Measurements from ENCODE around the gene FAM114A1. TPM values are rescaled to one million over a fixed set of nuclear protein-coding genes. Genes with fewer than 3 reads are reported as not detected.

Gene FAM114A1
- total and polyA plus RNA-seq, 7 donors: 5.6 to 20.0 (median 15.4) TPM

DNA sequence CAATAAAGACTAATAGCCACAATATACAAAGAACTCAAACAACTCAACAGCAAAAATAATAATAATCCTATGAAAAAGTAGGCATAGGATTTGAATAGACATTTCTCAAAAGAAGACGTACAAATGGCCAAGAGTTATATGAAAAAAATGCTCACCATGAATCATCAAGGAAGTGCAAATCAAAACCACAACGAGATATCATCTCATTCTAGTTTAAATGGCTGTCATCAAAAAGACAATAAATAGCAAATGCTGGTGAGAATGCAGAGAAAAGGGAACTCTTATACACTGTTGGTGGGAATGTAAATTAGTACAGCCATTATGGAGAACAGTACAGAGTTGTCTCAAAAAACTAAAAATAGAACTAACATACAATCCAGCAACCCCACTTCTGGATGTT is 29.8 kb upstream of the FAM114A1 start:
- H3K27me3 ChIP-seq (ENCODE audit: insufficient read depth in 3 of 3, low read length in 2 of 3): no peaks in the 10 kb centered on the region
- H3K36me3 ChIP-seq (ENCODE audit: insufficient read depth in 1 of 2, low read depth in 1 of 2): no peaks in the 10 kb centered on the region
- no peak for DNase-seq
- peaks cover 12% of the 10 kb centered on the region for H3K9me3 ChIP-seq
- H3K27ac ChIP-seq: no peak overlapping the region
- intact Hi-C loops (cut with DNase I): no loop called here
- no peak overlapping the region for H3K4me3 ChIP-seq
- WGBS, 3 donors: 69 to 84% (median 71%) methylated on average over 2 of the region's 2 CpGs
- TF ChIP-seq, protein P1, sequence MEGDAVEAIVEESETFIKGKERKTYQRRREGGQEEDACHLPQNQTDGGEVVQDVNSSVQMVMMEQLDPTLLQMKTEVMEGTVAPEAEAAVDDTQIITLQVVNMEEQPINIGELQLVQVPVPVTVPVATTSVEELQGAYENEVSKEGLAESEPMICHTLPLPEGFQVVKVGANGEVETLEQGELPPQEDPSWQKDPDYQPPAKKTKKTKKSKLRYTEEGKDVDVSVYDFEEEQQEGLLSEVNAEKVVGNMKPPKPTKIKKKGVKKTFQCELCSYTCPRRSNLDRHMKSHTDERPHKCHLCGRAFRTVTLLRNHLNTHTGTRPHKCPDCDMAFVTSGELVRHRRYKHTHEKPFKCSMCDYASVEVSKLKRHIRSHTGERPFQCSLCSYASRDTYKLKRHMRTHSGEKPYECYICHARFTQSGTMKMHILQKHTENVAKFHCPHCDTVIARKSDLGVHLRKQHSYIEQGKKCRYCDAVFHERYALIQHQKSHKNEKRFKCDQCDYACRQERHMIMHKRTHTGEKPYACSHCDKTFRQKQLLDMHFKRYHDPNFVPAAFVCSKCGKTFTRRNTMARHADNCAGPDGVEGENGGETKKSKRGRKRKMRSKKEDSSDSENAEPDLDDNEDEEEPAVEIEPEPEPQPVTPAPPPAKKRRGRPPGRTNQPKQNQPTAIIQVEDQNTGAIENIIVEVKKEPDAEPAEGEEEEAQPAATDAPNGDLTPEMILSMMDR (IDR thresholded peaks at IDR 0.05): no peak
- H3K4me1 ChIP-seq: no peaks in the 10 kb centered on the region
- no peak for ATAC-seq

DNA sequence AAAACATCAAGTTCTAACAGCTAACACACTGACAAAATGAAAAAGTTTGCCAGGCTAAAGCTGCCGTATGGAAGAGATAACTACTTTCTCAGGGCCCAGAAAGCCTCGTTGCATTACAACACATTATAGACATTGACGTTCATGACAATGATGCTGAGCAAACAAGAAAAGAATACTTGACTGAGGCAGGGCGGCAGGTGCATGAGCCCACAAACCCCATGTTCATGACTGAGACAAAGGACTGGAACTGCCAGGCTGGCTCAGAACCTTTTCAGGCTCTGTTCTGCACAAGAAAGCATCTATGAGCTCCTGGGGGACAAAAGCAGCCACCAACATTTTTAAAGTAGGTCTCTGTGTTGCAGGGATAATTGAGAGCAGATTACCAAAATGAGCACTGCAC is 24.6 kb upstream of the FAM114A1 start:
- no peaks in the 10 kb centered on the region for H3K9me3 ChIP-seq
- H3K4me1 ChIP-seq: no peaks in the 10 kb centered on the region
- H3K4me3 ChIP-seq: no peak overlapping the region
- DNase-seq (no peak), ATAC-seq (no peak)
- TF ChIP-seq, protein P1 (IDR thresholded peaks at IDR 0.05): no peak
- intact Hi-C loops (cut with DNase I): no loop called here
- WGBS, 3 donors: 71 to 84% (median 76%) methylated on average over 4 of the region's 4 CpGs
- H3K27ac ChIP-seq: no peak overlapping the region
- no peaks in the 10 kb centered on the region for H3K27me3 ChIP-seq (ENCODE audit: insufficient read depth in 3 of 3, low read length in 2 of 3)
- H3K36me3 ChIP-seq (ENCODE audit: insufficient read depth in 1 of 2, low read depth in 1 of 2): no peaks in the 10 kb centered on the region

DNA sequence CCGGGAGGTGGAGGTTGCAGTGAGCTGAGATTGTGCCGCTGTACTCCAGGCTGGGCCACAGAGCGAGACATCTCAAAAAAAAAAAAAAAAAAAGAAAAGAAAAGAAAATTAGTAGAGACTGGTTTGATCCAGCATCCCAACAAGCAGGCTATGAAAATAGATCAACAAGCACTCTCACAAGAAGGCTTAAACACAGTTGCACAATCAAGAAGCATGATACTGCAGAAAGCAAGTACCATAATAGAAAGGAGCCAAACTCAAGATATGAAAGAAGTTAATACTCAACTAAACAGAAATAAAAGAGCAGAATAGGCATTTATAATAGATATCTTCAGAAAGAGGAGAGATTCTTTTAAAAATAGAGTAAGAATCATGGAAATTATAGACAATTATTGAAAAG is 21.6 kb upstream of the FAM114A1 start:
- 82 to 98% (median 96%) methylated on average over 3 of the region's 3 CpGs for WGBS, 3 donors
- no peak for ATAC-seq

DNA sequence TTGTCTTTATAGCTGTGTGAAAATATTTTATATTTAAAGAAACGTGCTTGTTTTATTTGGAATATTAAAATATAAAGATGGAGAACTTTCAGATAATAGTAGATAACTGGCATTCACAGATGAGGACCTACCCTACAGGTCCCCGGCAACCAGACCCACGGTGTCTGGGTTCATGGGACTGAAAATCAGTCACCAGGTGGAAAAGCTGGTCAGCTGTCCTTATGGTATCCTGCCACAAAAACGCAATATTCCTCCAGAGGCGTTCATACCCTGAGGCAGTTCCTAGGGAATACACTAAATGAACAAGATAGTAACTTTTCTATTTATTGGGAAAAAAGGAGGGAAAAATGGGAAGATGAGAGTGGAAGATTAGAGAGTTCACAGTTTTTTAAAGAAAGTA is 12.1 kb upstream of the FAM114A1 start:
- TF ChIP-seq, protein P1 (IDR thresholded peaks at IDR 0.05): no peak
- Histone ChIP-seq H3K4me3 (peak overlapping the region; percentile 7), H3K4me1 (peaks cover 17% of the 10 kb centered on the region), H3K27ac (no peak overlapping the region), H3K27me3 (ENCODE audit: insufficient read depth in 3 of 3, low read length in 2 of 3) (no peaks in the 10 kb centered on the region), H3K9me3 (no peaks in the 10 kb centered on the region), H3K36me3 (ENCODE audit: insufficient read depth in 1 of 2, low read depth in 1 of 2) (no peaks in the 10 kb centered on the region)
- DNase-seq (no peak), ATAC-seq (no peak)
- WGBS, 3 donors: 84% methylated on average over 5 of the region's 5 CpGs
- intact Hi-C loops (cut with DNase I): loop anchor here (5.0 kb wide), 1 partner anchor 98 kb away; no protein-coding TSS in a partner anchor

More for the DNA sequence above, 21.6 kb upstream of the FAM114A1 start:
- TF ChIP-seq, protein P1 (IDR thresholded peaks at IDR 0.05): no peak
- no peak for DNase-seq
- no peaks in the 10 kb centered on the region for H3K27me3 ChIP-seq (ENCODE audit: insufficient read depth in 3 of 3, low read length in 2 of 3)
- H3K36me3 ChIP-seq (ENCODE audit: insufficient read depth in 1 of 2, low read depth in 1 of 2): no peaks in the 10 kb centered on the region
- no peak overlapping the region for H3K4me3 ChIP-seq
- H3K9me3 ChIP-seq: no peaks in the 10 kb centered on the region
- H3K4me1 ChIP-seq: no peaks in the 10 kb centered on the region
- H3K27ac ChIP-seq: no peak overlapping the region
- intact Hi-C loops (cut with DNase I): no loop called here

DNA sequence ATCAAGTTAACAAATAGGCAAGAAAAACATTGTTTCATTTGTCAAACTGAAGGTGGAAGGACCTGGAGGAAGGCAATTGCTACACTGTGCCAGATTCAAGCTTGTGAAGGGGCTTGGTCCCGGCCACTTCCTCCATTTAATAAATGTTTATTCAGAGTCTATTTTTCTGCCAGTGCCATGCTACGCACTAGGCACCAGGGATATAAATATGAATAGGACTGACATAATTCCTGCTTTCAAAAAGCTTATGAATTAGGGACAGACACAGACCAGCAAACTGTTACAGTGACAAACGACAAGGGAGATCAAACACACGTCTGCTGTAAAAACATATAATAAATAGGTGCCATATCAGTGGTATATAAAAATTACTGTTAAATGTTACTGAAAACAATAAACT is 11.6 kb upstream of the FAM114A1 start:
- H3K9me3 ChIP-seq: no peaks in the 10 kb centered on the region
- DNase-seq: no peak
- 62 to 80% (median 67%) methylated on average over 4 of the region's 4 CpGs for WGBS, 3 donors
- no peaks in the 10 kb centered on the region for H3K27me3 ChIP-seq (ENCODE audit: insufficient read depth in 3 of 3, low read length in 2 of 3)
- intact Hi-C loops (cut with DNase I): loop anchor here (5.0 kb wide), 1 partner anchor 99 kb away; no protein-coding TSS in a partner anchor
- peak overlapping the region; percentile 51 for H3K4me3 ChIP-seq
- ATAC-seq: no peak
- TF ChIP-seq, protein P1 (IDR thresholded peaks at IDR 0.05): no peak
- peak overlapping the region; percentile 80 for H3K27ac ChIP-seq
- peaks cover 17% of the 10 kb centered on the region for H3K4me1 ChIP-seq
- H3K36me3 ChIP-seq (ENCODE audit: insufficient read depth in 1 of 2, low read depth in 1 of 2): no peaks in the 10 kb centered on the region
